Fibroblast of pulmonary artery (primary cell): ENCODE results near the gene KCTD3.

Experiments
- DNase-seq: peaks from one replicate; pipeline ENCODE4 v3.0.0-alpha.2; 2010; ENCODE audit warnings: low read depth
- H3K4me3 ChIP-seq: replicated peaks from 2 replicates; pipeline ENCODE4 v1.5.1; 2011; ENCODE audit warnings: low read depth, mild to moderate bottlenecking, control low read depth, low read length, moderate library complexity
- TF ChIP-seq, protein P1 (sequence below): IDR thresholded peaks from 2 replicates; pipeline ENCODE4 v1.5.1; 2011; ENCODE audit warnings: mild to moderate bottlenecking, control low read depth, low read length, inconsistent platforms; ENCODE audit errors: missing control alignments

KCTD3 gene

DNA sequence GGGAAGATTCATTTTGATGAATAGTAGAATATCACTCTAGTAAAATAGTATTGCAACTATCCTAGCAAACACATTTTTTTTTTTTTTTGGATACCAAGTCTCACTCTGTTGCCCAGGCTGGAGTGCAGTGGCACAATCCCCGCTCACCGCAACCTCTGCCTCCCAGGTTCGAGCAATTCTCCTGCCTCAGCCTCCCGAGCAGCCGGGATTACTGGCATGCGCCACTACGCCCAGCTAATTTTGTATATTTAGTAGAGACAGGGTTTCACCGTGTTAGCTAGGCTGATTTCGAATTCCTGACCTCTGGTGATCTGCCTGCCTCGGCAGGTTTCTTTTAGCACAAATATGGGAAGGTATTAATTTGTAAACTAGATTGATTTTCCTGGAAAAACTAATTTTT is 33.8 kb downstream of the KCTD3 start:
- TF ChIP-seq, protein P1, sequence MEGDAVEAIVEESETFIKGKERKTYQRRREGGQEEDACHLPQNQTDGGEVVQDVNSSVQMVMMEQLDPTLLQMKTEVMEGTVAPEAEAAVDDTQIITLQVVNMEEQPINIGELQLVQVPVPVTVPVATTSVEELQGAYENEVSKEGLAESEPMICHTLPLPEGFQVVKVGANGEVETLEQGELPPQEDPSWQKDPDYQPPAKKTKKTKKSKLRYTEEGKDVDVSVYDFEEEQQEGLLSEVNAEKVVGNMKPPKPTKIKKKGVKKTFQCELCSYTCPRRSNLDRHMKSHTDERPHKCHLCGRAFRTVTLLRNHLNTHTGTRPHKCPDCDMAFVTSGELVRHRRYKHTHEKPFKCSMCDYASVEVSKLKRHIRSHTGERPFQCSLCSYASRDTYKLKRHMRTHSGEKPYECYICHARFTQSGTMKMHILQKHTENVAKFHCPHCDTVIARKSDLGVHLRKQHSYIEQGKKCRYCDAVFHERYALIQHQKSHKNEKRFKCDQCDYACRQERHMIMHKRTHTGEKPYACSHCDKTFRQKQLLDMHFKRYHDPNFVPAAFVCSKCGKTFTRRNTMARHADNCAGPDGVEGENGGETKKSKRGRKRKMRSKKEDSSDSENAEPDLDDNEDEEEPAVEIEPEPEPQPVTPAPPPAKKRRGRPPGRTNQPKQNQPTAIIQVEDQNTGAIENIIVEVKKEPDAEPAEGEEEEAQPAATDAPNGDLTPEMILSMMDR: no peak

GRCh38 chr1:215601276-215601675 is 34.2 kb downstream of the KCTD3 start:
- TF ChIP-seq, protein P1: no peak
- no peak for DNase-seq
- no peak overlapping the region for H3K4me3 ChIP-seq

More for the DNA sequence above, 33.8 kb downstream of the KCTD3 start:
- DNase-seq: no peak
- no peak overlapping the region for H3K4me3 ChIP-seq

GRCh38 chr1:215603319-215603718 is 36.2 kb downstream of the KCTD3 start:
- no peak for DNase-seq
- TF ChIP-seq, protein P1: no peak
- H3K4me3 ChIP-seq: no peak overlapping the region

DNA sequence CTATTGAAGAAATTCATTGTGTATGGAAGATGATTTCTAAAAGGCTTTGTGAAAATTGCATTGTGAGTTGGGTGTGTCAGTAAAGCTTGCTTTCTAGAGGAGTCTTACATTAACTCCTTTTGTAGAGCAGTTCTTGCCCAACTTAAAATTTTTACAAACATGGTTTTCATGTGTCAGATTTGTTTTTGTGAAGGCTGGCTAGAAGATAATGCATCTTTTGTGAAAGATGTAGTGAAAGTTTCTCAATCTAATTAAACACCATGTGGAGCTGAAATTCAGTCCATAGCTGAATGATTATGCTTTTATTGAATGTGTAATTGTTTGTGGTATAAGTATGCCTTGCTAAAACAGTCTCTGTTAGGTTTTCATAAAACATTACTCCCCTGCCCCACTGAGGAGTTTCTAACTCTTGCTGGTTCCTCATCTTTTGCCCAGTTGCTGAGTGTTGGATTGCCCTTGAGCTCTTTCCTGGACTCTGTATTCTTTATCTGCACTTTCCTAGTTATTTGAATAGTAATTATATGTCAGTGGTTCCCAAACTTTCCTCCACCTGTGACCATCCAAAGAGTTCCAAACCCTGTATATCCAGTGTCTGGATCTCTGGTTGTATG is 38.0 kb downstream of the KCTD3 start:
- no peak overlapping the region for H3K4me3 ChIP-seq
- TF ChIP-seq, protein P1: no peak
- DNase-seq: no peak

DNA sequence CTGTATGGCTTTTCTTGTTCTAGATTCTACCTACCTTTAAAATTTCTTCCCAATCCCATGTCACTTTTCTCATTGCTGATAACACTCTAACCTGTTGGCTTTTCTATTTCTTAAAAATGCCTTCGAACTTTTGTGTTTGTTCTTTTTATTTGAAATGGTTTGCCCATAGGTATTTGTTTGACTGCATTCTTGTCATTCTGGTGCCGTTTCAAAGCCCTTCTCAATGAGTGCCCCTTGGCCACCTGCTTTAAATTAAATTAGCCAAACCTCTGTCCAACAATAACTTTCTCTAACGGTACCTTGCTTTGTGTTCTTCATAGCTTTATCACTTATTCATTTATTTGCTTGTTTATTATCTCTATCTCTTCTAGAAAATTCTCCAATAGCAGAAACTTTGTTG is 38.9 kb downstream of the KCTD3 start:
- no peak overlapping the region for H3K4me3 ChIP-seq
- no peak for DNase-seq
- TF ChIP-seq, protein P1: no peak

DNA sequence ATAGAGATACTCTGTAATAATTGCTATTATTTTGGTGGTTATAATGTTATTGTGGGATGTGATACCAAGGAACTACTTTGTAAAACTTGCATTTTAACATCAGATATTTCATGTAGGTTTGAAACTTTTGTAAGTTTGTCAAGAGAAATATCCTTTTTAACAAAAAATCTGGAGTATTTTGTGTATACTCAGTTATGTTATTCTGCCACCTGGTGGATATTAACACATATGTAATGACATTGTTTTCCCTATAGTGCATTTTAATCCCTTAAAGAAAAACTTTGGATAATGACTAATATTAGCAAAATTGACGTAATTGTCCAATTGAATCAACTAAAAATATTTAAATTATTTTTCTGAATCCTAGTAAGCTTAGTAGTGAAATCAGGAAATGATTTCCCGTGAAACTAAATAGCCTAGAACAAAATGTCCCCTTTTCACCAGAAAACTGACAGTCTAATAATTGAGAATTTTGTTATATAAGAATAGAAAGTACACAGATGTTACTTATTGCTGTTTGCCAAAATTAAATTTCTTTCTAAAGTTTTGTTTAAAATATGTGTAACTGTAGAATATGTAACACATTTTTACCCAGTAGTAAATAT is 39.6 kb downstream of the KCTD3 start:
- TF ChIP-seq, protein P1: peak; percentile 39
- H3K4me3 ChIP-seq: no peak overlapping the region
- DNase-seq: peak; percentile 42

GRCh38 chr1:215607412-215607811 is 40.3 kb downstream of the KCTD3 start:
- no peak for DNase-seq
- H3K4me3 ChIP-seq: no peak overlapping the region
- TF ChIP-seq, protein P1: no peak
